HCT116 (cell line): Measurements from ENCODE around the gene ZDHHC22.

Experiments
- EZH2 ChIP-seq: fragments of 200-600 bp; sonication (generic); IDR thresholded peaks from 2 replicates; pipeline ENCODE4 v1.6.1; 2017; ENCODE audit warnings: antibody characterized with exemption, mixed run types
- EZH2phosphoT487 ChIP-seq: fragments of 200-600 bp; IDR thresholded peaks from 2 replicates; pipeline ENCODE4 v1.6.1; 2018; ENCODE audit warnings: antibody characterized with exemption, borderline replicate concordance
- POLR2A ChIP-seq: IDR thresholded peaks from 2 replicates; pipeline ENCODE4 v1.7.0; 2011; ENCODE audit warnings: borderline replicate concordance; ENCODE audit not compliant: insufficient read depth, insufficient read length; ENCODE audit errors: extremely low read depth
- POLR2AphosphoS5 ChIP-seq: IDR thresholded peaks from 2 replicates; pipeline ENCODE4 v1.6.1; 2011; ENCODE audit warnings: mild to moderate bottlenecking, low read depth, low read length, moderate library complexity
- RAD21 ChIP-seq: IDR thresholded peaks from 2 replicates; pipeline ENCODE4 v1.6.1; 2012; ENCODE audit warnings: low read depth, mild to moderate bottlenecking
- SIN3A ChIP-seq: IDR thresholded peaks from 2 replicates; pipeline ENCODE4 v1.6.1; 2012; ENCODE audit warnings: low read depth
- ZBTB33 ChIP-seq: IDR thresholded peaks from 2 replicates; pipeline ENCODE4 v1.6.1; 2011; ENCODE audit warnings: mild to moderate bottlenecking, low read length, moderate library complexity; ENCODE audit not compliant: insufficient replicate concordance; ENCODE audit errors: extremely low read depth
- ZFX ChIP-seq: fragments of 450-650 bp; IDR thresholded peaks from 2 replicates; pipeline ENCODE4 v1.6.1; 2017
- ZNF274 ChIP-seq: fragments of 200-500 bp; sonication (Bioruptor generic); IDR thresholded peaks from 2 replicates; pipeline ENCODE4 v1.6.1; 2014; ENCODE audit warnings: mild to moderate bottlenecking, low read depth, low read length, inconsistent platforms
- TF ChIP-seq, protein P1 (sequence below), 3 experiments: fragments of 200-600 bp in 1 of 3; sonication (generic) in 1 of 3; IDR thresholded peaks in 2 of 3; conservative IDR thresholded peaks in 1 of 3; 2 replicates each; pipeline ENCODE4 v1.5.1; 2012 to 2017; ENCODE audit warnings: low read depth in 2 of 3, low read length in 2 of 3, antibody characterized with exemption in 1 of 3, borderline replicate concordance in 1 of 3, control low read depth in 1 of 3, mild to moderate bottlenecking in 1 of 3, mixed read lengths in 1 of 3, mixed run types in 1 of 3, moderate library complexity in 1 of 3; ENCODE audit not compliant: insufficient read depth in 1 of 3

DNA sequence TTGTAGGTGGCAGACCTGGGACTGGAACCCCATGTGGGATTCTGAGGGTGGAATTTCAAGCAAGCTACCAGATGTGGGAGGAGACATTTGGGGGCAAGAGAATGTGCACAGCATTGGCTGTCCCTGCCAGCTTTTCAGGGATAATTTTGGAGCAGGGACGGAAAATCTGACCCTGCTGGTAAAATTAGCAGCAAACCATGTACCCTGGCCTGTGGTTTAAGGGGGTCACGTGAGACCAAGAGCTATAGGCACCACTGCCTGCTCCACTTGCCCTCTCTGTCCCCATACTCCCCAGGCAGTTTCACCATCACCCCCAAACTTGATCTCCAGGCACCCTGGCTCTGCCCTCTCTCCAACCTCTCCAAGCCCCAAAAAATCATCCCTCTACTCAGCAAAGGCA, 13.5 kb upstream of the ZDHHC22 start:
- TF ChIP-seq POLR2AphosphoS5 (no peak), EZH2 (no peak), POLR2A (no peak), ZNF274 (no peak), RAD21 (no peak), EZH2phosphoT487 (no peak), ZBTB33 (no peak), SIN3A (no peak), ZFX (no peak)
- TF ChIP-seq, protein P1, sequence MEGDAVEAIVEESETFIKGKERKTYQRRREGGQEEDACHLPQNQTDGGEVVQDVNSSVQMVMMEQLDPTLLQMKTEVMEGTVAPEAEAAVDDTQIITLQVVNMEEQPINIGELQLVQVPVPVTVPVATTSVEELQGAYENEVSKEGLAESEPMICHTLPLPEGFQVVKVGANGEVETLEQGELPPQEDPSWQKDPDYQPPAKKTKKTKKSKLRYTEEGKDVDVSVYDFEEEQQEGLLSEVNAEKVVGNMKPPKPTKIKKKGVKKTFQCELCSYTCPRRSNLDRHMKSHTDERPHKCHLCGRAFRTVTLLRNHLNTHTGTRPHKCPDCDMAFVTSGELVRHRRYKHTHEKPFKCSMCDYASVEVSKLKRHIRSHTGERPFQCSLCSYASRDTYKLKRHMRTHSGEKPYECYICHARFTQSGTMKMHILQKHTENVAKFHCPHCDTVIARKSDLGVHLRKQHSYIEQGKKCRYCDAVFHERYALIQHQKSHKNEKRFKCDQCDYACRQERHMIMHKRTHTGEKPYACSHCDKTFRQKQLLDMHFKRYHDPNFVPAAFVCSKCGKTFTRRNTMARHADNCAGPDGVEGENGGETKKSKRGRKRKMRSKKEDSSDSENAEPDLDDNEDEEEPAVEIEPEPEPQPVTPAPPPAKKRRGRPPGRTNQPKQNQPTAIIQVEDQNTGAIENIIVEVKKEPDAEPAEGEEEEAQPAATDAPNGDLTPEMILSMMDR (IDR thresholded peaks at IDR 0.05 in 2 of 3, conservative IDR thresholded peaks at IDR 0.05 in 1 of 3; ENCODE audit: borderline replicate concordance in 1 of 3, insufficient read depth in 1 of 3, low read depth in 2 of 3, low read length in 2 of 3), result no peak
